Liver (tissue), 9 donors: ENCODE measurements around the gene WBP1. TPM values are rescaled to one million over a fixed set of nuclear protein-coding genes. Genes with fewer than 3 reads are reported as not detected.
"Not testable (repeated sequence)": the region's sequence is repeated elsewhere in the genome, so short reads cannot be mapped to it uniquely, and the experiment has no call there.

Experiments
- DNase-seq: peaks from one replicate; pipeline ENCODE4 v3.0.0-alpha.2; 2017; ENCODE audit warnings: low spot score
- H3K27ac ChIP-seq, 2 donors: one replicate each; pipeline ENCODE4 v1.7.0; 2013; ENCODE audit warnings: inconsistent platforms in 2 of 2, low read length in 2 of 2, control low read depth in 1 of 2, low read depth in 1 of 2, mild to moderate bottlenecking in 1 of 2
- H3K27me3 ChIP-seq, 4 donors: one replicate each; pipeline versions ENCODE4 v1.6.1 to v1.7.0; 2013; ENCODE audit warnings: low read length in 3 of 4, inconsistent platforms in 1 of 4, mild to moderate bottlenecking in 1 of 4, moderate library complexity in 1 of 4; ENCODE audit not compliant: control insufficient read depth in 4 of 4, insufficient read depth in 4 of 4
- H3K36me3 ChIP-seq, 4 donors: one replicate each; pipeline versions ENCODE4 v1.6.1 to v1.7.0; 2013; ENCODE audit warnings: low read length in 3 of 4, mild to moderate bottlenecking in 3 of 4, low read depth in 1 of 4, moderate library complexity in 1 of 4; ENCODE audit not compliant: control insufficient read depth in 4 of 4, insufficient read depth in 3 of 4
- H3K4me1 ChIP-seq, 4 donors: one replicate each; pipeline versions ENCODE4 v1.6.1 to v1.7.0; 2013; ENCODE audit warnings: low read length in 3 of 4, mild to moderate bottlenecking in 3 of 4, moderate library complexity in 1 of 4; ENCODE audit not compliant: control insufficient read depth in 4 of 4, insufficient read depth in 4 of 4
- H3K4me3 ChIP-seq, 3 donors: one replicate each; pipeline versions ENCODE4 v1.6.1 to v1.7.0; 2013; ENCODE audit warnings: low read length in 3 of 3, control low read depth in 1 of 3, low read depth in 1 of 3, mild to moderate bottlenecking in 1 of 3
- H3K9ac ChIP-seq, 2 donors: one replicate each; pipeline ENCODE4 v1.7.0; 2013; ENCODE audit warnings: low read length in 2 of 2, mild to moderate bottlenecking in 2 of 2, moderate library complexity in 2 of 2, control low read depth in 1 of 2, low read depth in 1 of 2
- H3K9me3 ChIP-seq, 4 donors: one replicate each; pipeline versions ENCODE4 v1.6.1 to v1.7.0; 2013; ENCODE audit warnings: low read length in 3 of 4; ENCODE audit not compliant: control insufficient read depth in 4 of 4
- ATF3 ChIP-seq: IDR thresholded peaks from 2 replicates; pipeline ENCODE4 v1.6.1; 2016; ENCODE audit warnings: antibody characterized with exemption
- CTCF ChIP-seq: fragments of 150-350 bp; IDR thresholded peaks from 2 replicates; pipeline ENCODE4 v1.5.1; 2017; ENCODE audit warnings: improper control_type of control experiment, low read depth, low read length; ENCODE audit not compliant: missing input control
- EGR1 ChIP-seq, 2 donors: IDR thresholded peaks; 2 replicates each; pipeline ENCODE4 v1.6.1; 2016 to 2018; ENCODE audit warnings: antibody characterized with exemption in 2 of 2, low read depth in 2 of 2
- FOXA2 ChIP-seq: IDR thresholded peaks from 2 replicates; pipeline ENCODE4 v1.6.1; 2016; ENCODE audit warnings: antibody characterized with exemption
- GABPA ChIP-seq, 2 donors: IDR thresholded peaks in 1 of 2; conservative IDR thresholded peaks in 1 of 2; 2 replicates each; pipeline ENCODE4 v1.6.1; 2016; ENCODE audit warnings: antibody characterized with exemption in 2 of 2, mild to moderate bottlenecking in 1 of 2, moderate library complexity in 1 of 2
- HNF4A ChIP-seq, 2 donors: conservative IDR thresholded peaks; 2 replicates each; pipeline ENCODE4 v1.6.1; 2016; ENCODE audit warnings: antibody characterized with exemption in 2 of 2, mild to moderate bottlenecking in 2 of 2
- HNF4G ChIP-seq: IDR thresholded peaks from 2 replicates; pipeline ENCODE4 v1.6.1; 2016; ENCODE audit warnings: antibody characterized with exemption
- JUND ChIP-seq, 2 donors: IDR thresholded peaks; 2 replicates each; pipeline ENCODE4 v1.6.1; 2016; ENCODE audit warnings: antibody characterized with exemption in 2 of 2
- NR2F2 ChIP-seq: IDR thresholded peaks from 2 replicates; pipeline ENCODE4 v1.6.1; 2016; ENCODE audit warnings: antibody characterized with exemption
- RAD21 ChIP-seq, 2 donors: IDR thresholded peaks; 2 replicates each; pipeline ENCODE4 v1.6.1; 2016; ENCODE audit warnings: antibody characterized with exemption in 2 of 2, mild to moderate bottlenecking in 2 of 2
- RXRA ChIP-seq, 2 donors: IDR thresholded peaks; 2 replicates each; pipeline ENCODE4 v1.6.1; 2017 to 2018; ENCODE audit warnings: antibody characterized with exemption in 2 of 2, mild to moderate bottlenecking in 1 of 2
- SP1 ChIP-seq: IDR thresholded peaks from 2 replicates; pipeline ENCODE4 v1.6.1; 2018; ENCODE audit warnings: antibody characterized with exemption, mild to moderate bottlenecking
- YY1 ChIP-seq: IDR thresholded peaks from 2 replicates; pipeline ENCODE4 v1.6.1; 2016; ENCODE audit warnings: antibody characterized with exemption, mild to moderate bottlenecking
- ZBTB33 ChIP-seq: IDR thresholded peaks from 2 replicates; pipeline ENCODE4 v1.6.1; 2016; ENCODE audit warnings: antibody characterized with exemption
- WGBS: extraction: QIAGEN DNeasy Blood & Tissue Kit; methylation state at CpG from one replicate; pipeline ENCODE4 v1.1.7; 2013; 5-methylcytosine and 5-hydroxymethylcytosine counted together
- polyA plus RNA-seq, 2 donors: library from polyadenylated mRNA; stranded (reverse) in 1 of 2; unstranded in 1 of 2; fragments of 200-250 nt in 1 of 2; fragments of >200 nt in 1 of 2; fragmentation: Nextera tagmentation in 1 of 2; extraction: Ambion mirVana in 1 of 2; gene quantifications; one replicate each; pipeline versions ENCODE4 v1.2.1 to v1.2.3, GENCODE V29; 2013 to 2015
- total RNA-seq, 2 donors: library from RNA; depleted of rRNA; stranded (reverse); fragments of >200 nt; gene quantifications; one replicate each; pipeline ENCODE4 v1.2.3, GENCODE V29; 2014
- TF ChIP-seq, protein P1 (sequence below): IDR thresholded peaks from 2 replicates; pipeline ENCODE4 v1.6.1; 2016; ENCODE audit warnings: antibody characterized with exemption, mild to moderate bottlenecking
- donor health status: healthy.
- donor health status: healthy.
- donor health status: healthy.
- donor health status: healthy.
- donor health status: healthy.

WBP1 gene
- total and polyA plus RNA-seq, 4 donors, result 19.2 to 45.0 (median 24.9) TPM

DNA sequence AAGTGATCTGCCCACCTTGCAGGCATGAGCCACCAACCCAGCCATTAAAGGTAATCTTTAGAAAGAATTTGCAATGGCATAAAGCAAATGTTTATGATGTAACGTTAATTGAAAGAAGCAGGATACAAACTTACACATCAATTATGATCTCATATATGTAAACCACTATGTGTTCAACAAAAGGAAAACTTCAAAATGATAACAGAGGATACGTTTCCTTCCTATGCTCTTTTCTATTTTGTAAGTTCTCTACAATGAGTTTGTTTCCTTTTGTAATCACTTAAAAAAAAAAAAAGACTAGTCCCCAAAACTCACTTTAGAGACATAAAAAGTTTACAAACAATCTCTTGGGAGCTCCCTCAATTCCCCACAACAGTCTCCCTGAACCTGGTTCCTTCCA lies 38.2 kb upstream of the WBP1 start (continued):
- TF ChIP-seq EGR1 (IDR thresholded peaks at IDR 0.05; ENCODE audit: low read depth in 2 of 2), result no peak
- TF ChIP-seq FOXA2, result no peak
- TF ChIP-seq RXRA (IDR thresholded peaks at IDR 0.05), result no peak
- TF ChIP-seq CTCF, result no peak

GRCh38 chr2:74420443-74421103 lies 37.7 kb upstream of the WBP1 start:
- not testable (repeated sequence) for H3K27me3 ChIP-seq, DNase-seq, H3K9ac ChIP-seq, H3K36me3 ChIP-seq, H3K9me3 ChIP-seq, H3K4me3 ChIP-seq, H3K27ac ChIP-seq
- 80% methylated on average over 19 of the region's 19 CpGs for WGBS
- peaks cover 7 to 18% (median 10%) of the 10 kb centered on the region in 4 donors for H3K4me1 ChIP-seq

DNA sequence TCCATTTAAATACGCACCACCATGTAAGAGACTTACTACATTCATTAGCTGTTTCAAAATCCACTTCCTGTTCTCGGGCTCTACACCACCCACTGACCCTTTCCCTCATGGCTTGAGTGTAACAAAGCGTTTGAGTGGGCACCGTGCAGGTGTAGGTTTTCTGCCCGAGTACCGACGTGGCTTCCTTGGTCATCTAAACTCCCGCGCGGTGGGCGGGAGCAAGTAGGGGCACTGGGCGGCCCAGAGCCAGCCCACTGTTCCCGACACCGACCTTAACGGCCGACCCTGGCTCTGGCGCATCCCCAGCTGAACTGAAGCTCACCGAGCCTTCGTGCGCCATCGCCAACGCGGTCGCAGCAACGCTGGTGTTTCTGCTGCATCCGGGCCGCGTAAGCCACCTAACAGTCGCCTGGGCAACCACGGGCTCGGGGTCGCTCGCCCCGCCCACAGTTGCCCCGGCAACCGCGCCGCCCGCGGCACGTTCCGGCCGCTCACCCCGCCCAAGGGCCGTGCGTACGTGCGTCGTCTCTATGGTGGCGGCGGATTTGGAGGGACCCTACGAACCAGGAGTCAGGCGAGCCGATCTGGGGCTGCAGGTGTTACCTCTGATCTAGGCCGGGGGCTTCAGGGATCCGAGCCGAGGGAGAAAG lies 36.9 kb upstream of the WBP1 start, which contains the start of the genes C2orf81 and WDR54:
C2orf81 (minus strand) TSS at position 399 of the 650 bp plus-strand sequence; CDS start at position 340, 59 bp downstream.
WDR54 (plus strand) TSS at position 510 of the 650 bp plus-strand sequence. CDS start 424 bp downstream, outside the sequence.
- Histone ChIP-seq H3K4me3 (peak within 1 kb of the TSS; percentile 47 to 72 (median 60)), H3K27me3 (no peaks in the 10 kb centered on the region), H3K4me1 (peaks cover 6 to 17% (median 7%) of the 10 kb centered on the region in 4 donors), H3K36me3 (peaks cover 2 to 12% (median 5%) of the 10 kb centered on the region in 4 donors), H3K9ac (peak within 1 kb of the TSS in 1 of 2 donors; percentile 55), H3K27ac (peak within 1 kb of the TSS; percentile 6 to 64), H3K9me3 (no peaks in the 10 kb centered on the region)
- 2% methylated on average over 57 of the region's 57 CpGs for WGBS
- peak; percentile 75 for DNase-seq
- TF ChIP-seq HNF4G, result no peak
- TF ChIP-seq NR2F2, result no peak
- no peak for TF ChIP-seq SP1
- TF ChIP-seq RXRA (IDR thresholded peaks at IDR 0.05), result no peak
- no peak for TF ChIP-seq EGR1 (IDR thresholded peaks at IDR 0.05; ENCODE audit: low read depth in 2 of 2)
- TF ChIP-seq ZBTB33, result no peak
- no peak for TF ChIP-seq RAD21 (IDR thresholded peaks at IDR 0.05)
- no peak for TF ChIP-seq GABPA (IDR thresholded peaks at IDR 0.05 in 1 of 2, conservative IDR thresholded peaks at IDR 0.05 in 1 of 2)
- TF ChIP-seq JUND (IDR thresholded peaks at IDR 0.05), result no peak
- TF ChIP-seq, protein P1, sequence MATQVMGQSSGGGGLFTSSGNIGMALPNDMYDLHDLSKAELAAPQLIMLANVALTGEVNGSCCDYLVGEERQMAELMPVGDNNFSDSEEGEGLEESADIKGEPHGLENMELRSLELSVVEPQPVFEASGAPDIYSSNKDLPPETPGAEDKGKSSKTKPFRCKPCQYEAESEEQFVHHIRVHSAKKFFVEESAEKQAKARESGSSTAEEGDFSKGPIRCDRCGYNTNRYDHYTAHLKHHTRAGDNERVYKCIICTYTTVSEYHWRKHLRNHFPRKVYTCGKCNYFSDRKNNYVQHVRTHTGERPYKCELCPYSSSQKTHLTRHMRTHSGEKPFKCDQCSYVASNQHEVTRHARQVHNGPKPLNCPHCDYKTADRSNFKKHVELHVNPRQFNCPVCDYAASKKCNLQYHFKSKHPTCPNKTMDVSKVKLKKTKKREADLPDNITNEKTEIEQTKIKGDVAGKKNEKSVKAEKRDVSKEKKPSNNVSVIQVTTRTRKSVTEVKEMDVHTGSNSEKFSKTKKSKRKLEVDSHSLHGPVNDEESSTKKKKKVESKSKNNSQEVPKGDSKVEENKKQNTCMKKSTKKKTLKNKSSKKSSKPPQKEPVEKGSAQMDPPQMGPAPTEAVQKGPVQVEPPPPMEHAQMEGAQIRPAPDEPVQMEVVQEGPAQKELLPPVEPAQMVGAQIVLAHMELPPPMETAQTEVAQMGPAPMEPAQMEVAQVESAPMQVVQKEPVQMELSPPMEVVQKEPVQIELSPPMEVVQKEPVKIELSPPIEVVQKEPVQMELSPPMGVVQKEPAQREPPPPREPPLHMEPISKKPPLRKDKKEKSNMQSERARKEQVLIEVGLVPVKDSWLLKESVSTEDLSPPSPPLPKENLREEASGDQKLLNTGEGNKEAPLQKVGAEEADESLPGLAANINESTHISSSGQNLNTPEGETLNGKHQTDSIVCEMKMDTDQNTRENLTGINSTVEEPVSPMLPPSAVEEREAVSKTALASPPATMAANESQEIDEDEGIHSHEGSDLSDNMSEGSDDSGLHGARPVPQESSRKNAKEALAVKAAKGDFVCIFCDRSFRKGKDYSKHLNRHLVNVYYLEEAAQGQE, result no peak
- no peak for TF ChIP-seq HNF4A (conservative IDR thresholded peaks at IDR 0.05)
- TF ChIP-seq YY1, result no peak
- TF ChIP-seq ATF3, result no peak
